ENCODE measurements around the gene RABGAP1L.

Gene RABGAP1L

GRCh38 chr1:174197088-174197487 lies 37.8 kb downstream of the RABGAP1L start:
- peaks cover 2% of the 10 kb centered on the region for H3K79me2 ChIP-seq (ENCODE audit: control insufficient read depth, insufficient read depth, low read length, poor library complexity)
- no peak overlapping the region for H2BK120ac ChIP-seq (ENCODE audit: insufficient read depth, low read length, poor library complexity)
- H4K12ac ChIP-seq (ENCODE audit: low read depth, low read length) = no peak overlapping the region
- no peaks in the 10 kb centered on the region for H3K79me1 ChIP-seq (ENCODE audit: low read length)
- H4K8ac ChIP-seq (ENCODE audit: low read depth, low read length) = no peak overlapping the region
- no peak overlapping the region for H3K27ac ChIP-seq (ENCODE audit: low read depth, low read length)
- no peak overlapping the region for H3K23ac ChIP-seq (ENCODE audit: low read length)
- no peak overlapping the region for H2AK5ac ChIP-seq (ENCODE audit: low read length)
- no peak overlapping the region for H3K18ac ChIP-seq (ENCODE audit: low read length)
- DNase-seq = no peak
- H3K27me3 ChIP-seq (ENCODE audit: insufficient read depth, low read length) = no peaks in the 10 kb centered on the region
- H4K91ac ChIP-seq (ENCODE audit: low read depth, low read length) = no peak overlapping the region
- no peaks in the 10 kb centered on the region for H3K36me3 ChIP-seq (ENCODE audit: control insufficient read depth in 1 of 2, insufficient read depth in 2 of 2, low read length in 2 of 2)
- no CpG with 5 or more reads among the region's 2 CpGs for WGBS (ENCODE audit: extremely low coverage, insufficient coverage, insufficient read length)
- no peak overlapping the region for H2BK12ac ChIP-seq (ENCODE audit: low read length)
- H3K4me1 ChIP-seq (ENCODE audit: control insufficient read depth in 1 of 2, insufficient read depth in 2 of 2, low read length in 2 of 2) = peaks cover 3 to 4% of the 10 kb centered on the region in 2 experiments
- no peaks in the 10 kb centered on the region for H3K9me3 ChIP-seq (ENCODE audit: insufficient read depth, low read depth, low read length)
- H2AFZ ChIP-seq (ENCODE audit: insufficient read depth, low read length, poor library complexity) = no peak overlapping the region
- no peak overlapping the region for H2BK5ac ChIP-seq (ENCODE audit: low read depth, low read length, poor library complexity)
- no peak overlapping the region for H3K9ac ChIP-seq (ENCODE audit: low read length)
- no peak overlapping the region for H3K4me3 ChIP-seq (ENCODE audit: low read depth, low read length)
- H3K4me2 ChIP-seq (ENCODE audit: low read length) = no peak overlapping the region
- H3K4ac ChIP-seq (ENCODE audit: low read depth, low read length) = no peak overlapping the region
- no peak overlapping the region for H3K14ac ChIP-seq (ENCODE audit: low read length)

DNA sequence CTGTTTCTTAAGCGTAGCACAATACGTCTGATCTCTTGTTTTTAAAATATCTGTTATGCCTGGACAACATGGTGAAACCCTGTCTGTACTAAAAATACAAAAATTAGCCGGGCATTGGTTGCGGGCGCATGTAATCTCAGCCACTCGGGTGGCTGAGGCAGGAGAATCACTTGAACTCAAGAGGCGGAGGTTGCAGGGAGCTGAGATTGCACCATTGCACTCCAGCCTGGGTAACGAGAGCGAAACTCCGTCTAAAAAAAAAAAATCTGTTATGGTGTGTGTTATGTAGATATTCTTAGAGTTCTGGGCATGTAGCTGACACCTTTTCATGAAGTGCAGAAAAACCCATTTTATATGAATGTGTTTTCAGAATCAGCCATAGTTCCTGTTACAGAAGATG lies 38.2 kb downstream of the RABGAP1L start:
- WGBS (ENCODE audit: extremely low coverage, insufficient coverage, insufficient read length) = no CpG with 5 or more reads among the region's 10 CpGs

GRCh38 chr1:174198202-174198601 lies 38.9 kb downstream of the RABGAP1L start:
- Histone ChIP-seq H3K4me2 (ENCODE audit: low read length) (no peak overlapping the region), H3K36me3 (ENCODE audit: control insufficient read depth in 1 of 2, insufficient read depth in 2 of 2, low read length in 2 of 2) (no peaks in the 10 kb centered on the region), H2BK5ac (ENCODE audit: low read depth, low read length, poor library complexity) (no peak overlapping the region), H2AK5ac (ENCODE audit: low read length) (no peak overlapping the region), H2AFZ (ENCODE audit: insufficient read depth, low read length, poor library complexity) (no peak overlapping the region), H3K4ac (ENCODE audit: low read depth, low read length) (no peak overlapping the region), H4K91ac (ENCODE audit: low read depth, low read length) (no peak overlapping the region), H3K27me3 (ENCODE audit: insufficient read depth, low read length) (no peaks in the 10 kb centered on the region), H3K18ac (ENCODE audit: low read length) (no peak overlapping the region), H3K9ac (ENCODE audit: low read length) (no peak overlapping the region), H3K79me2 (ENCODE audit: control insufficient read depth, insufficient read depth, low read length, poor library complexity) (peaks cover 2% of the 10 kb centered on the region), H2BK12ac (ENCODE audit: low read length) (no peak overlapping the region), H2BK120ac (ENCODE audit: insufficient read depth, low read length, poor library complexity) (no peak overlapping the region), H3K4me1 (ENCODE audit: control insufficient read depth in 1 of 2, insufficient read depth in 2 of 2, low read length in 2 of 2) (peaks cover 3 to 4% of the 10 kb centered on the region in 2 experiments), H3K4me3 (ENCODE audit: low read depth, low read length) (no peak overlapping the region), H4K8ac (ENCODE audit: low read depth, low read length) (no peak overlapping the region), H3K9me3 (ENCODE audit: insufficient read depth, low read depth, low read length) (no peaks in the 10 kb centered on the region), H3K79me1 (ENCODE audit: low read length) (no peaks in the 10 kb centered on the region), H3K23ac (ENCODE audit: low read length) (no peak overlapping the region), H3K14ac (ENCODE audit: low read length) (no peak overlapping the region), H3K27ac (ENCODE audit: low read depth, low read length) (no peak overlapping the region), H4K12ac (ENCODE audit: low read depth, low read length) (no peak overlapping the region)
- no peak for DNase-seq

More for the DNA sequence above, 38.2 kb downstream of the RABGAP1L start:
- no peak overlapping the region for H4K91ac ChIP-seq (ENCODE audit: low read depth, low read length)
- H3K14ac ChIP-seq (ENCODE audit: low read length) = no peak overlapping the region
- peaks cover 3 to 4% of the 10 kb centered on the region in 2 experiments for H3K4me1 ChIP-seq (ENCODE audit: control insufficient read depth in 1 of 2, insufficient read depth in 2 of 2, low read length in 2 of 2)
- H3K79me2 ChIP-seq (ENCODE audit: control insufficient read depth, insufficient read depth, low read length, poor library complexity) = peaks cover 2% of the 10 kb centered on the region
- no peaks in the 10 kb centered on the region for H3K36me3 ChIP-seq (ENCODE audit: control insufficient read depth in 1 of 2, insufficient read depth in 2 of 2, low read length in 2 of 2)
- no peak overlapping the region for H2BK120ac ChIP-seq (ENCODE audit: insufficient read depth, low read length, poor library complexity)
- H3K79me1 ChIP-seq (ENCODE audit: low read length) = no peaks in the 10 kb centered on the region
- H3K9ac ChIP-seq (ENCODE audit: low read length) = no peak overlapping the region
- H3K4me3 ChIP-seq (ENCODE audit: low read depth, low read length) = no peak overlapping the region
- no peak overlapping the region for H3K23ac ChIP-seq (ENCODE audit: low read length)
- H3K18ac ChIP-seq (ENCODE audit: low read length) = no peak overlapping the region
- no peak overlapping the region for H2BK12ac ChIP-seq (ENCODE audit: low read length)
- H4K12ac ChIP-seq (ENCODE audit: low read depth, low read length) = no peak overlapping the region
- DNase-seq = no peak
- no peak overlapping the region for H3K4ac ChIP-seq (ENCODE audit: low read depth, low read length)
- H3K27me3 ChIP-seq (ENCODE audit: insufficient read depth, low read length) = no peaks in the 10 kb centered on the region
- no peak overlapping the region for H2AFZ ChIP-seq (ENCODE audit: insufficient read depth, low read length, poor library complexity)
- no peak overlapping the region for H3K4me2 ChIP-seq (ENCODE audit: low read length)
- H2BK5ac ChIP-seq (ENCODE audit: low read depth, low read length, poor library complexity) = no peak overlapping the region
- H4K8ac ChIP-seq (ENCODE audit: low read depth, low read length) = no peak overlapping the region
- no peaks in the 10 kb centered on the region for H3K9me3 ChIP-seq (ENCODE audit: insufficient read depth, low read depth, low read length)
- H2AK5ac ChIP-seq (ENCODE audit: low read length) = no peak overlapping the region
- no peak overlapping the region for H3K27ac ChIP-seq (ENCODE audit: low read depth, low read length)

DNA sequence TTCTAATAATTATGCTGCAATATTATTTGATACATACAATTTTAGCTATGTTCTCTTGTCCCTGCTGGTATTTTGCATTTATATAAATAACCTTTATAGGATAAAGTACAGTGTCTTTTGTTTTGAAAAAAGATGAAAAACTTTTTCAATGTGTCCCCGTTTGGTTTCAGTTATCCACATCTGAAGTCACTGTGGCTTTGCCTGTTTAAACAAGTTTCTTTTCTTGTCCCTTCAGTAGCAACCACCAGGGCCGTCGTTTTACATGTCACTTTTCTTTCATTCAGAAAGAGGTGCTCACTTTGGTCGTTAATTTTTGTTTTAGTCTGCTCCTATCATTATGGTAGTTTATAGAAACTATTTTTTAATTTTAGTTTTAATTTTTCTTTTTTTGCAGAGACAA lies 41.4 kb downstream of the RABGAP1L start:
- Histone ChIP-seq H4K12ac (ENCODE audit: low read depth, low read length) (no peak overlapping the region), H3K18ac (ENCODE audit: low read length) (no peak overlapping the region), H4K8ac (ENCODE audit: low read depth, low read length) (no peak overlapping the region), H3K4me1 (ENCODE audit: control insufficient read depth in 1 of 2, insufficient read depth in 2 of 2, low read length in 2 of 2) (no peaks in the 10 kb centered on the region), H3K9ac (ENCODE audit: low read length) (no peak overlapping the region), H2BK5ac (ENCODE audit: low read depth, low read length, poor library complexity) (no peak overlapping the region), H3K79me2 (ENCODE audit: control insufficient read depth, insufficient read depth, low read length, poor library complexity) (peaks cover 2% of the 10 kb centered on the region), H3K79me1 (ENCODE audit: low read length) (no peaks in the 10 kb centered on the region), H3K23ac (ENCODE audit: low read length) (no peak overlapping the region), H3K27me3 (ENCODE audit: insufficient read depth, low read length) (no peaks in the 10 kb centered on the region), H3K27ac (ENCODE audit: low read depth, low read length) (no peak overlapping the region), H3K4me3 (ENCODE audit: low read depth, low read length) (no peak overlapping the region), H4K91ac (ENCODE audit: low read depth, low read length) (no peak overlapping the region), H3K36me3 (ENCODE audit: control insufficient read depth in 1 of 2, insufficient read depth in 2 of 2, low read length in 2 of 2) (no peaks in the 10 kb centered on the region), H3K14ac (ENCODE audit: low read length) (no peak overlapping the region), H2BK12ac (ENCODE audit: low read length) (no peak overlapping the region), H3K9me3 (ENCODE audit: insufficient read depth, low read depth, low read length) (no peaks in the 10 kb centered on the region), H2AK5ac (ENCODE audit: low read length) (no peak overlapping the region), H2AFZ (ENCODE audit: insufficient read depth, low read length, poor library complexity) (no peak overlapping the region), H3K4me2 (ENCODE audit: low read length) (no peak overlapping the region), H2BK120ac (ENCODE audit: insufficient read depth, low read length, poor library complexity) (no peak overlapping the region), H3K4ac (ENCODE audit: low read depth, low read length) (no peak overlapping the region)
- DNase-seq = no peak
- WGBS (ENCODE audit: extremely low coverage, insufficient coverage, insufficient read length) = no CpG with 5 or more reads among the region's 4 CpGs

Data from trophoblast cell (in vitro differentiated cells and primary cell).